Smooth muscle cell (in vitro differentiated cells): ENCODE results near the gene PCBP3. TPM values are rescaled to one million over a fixed set of nuclear protein-coding genes. Genes with fewer than 3 reads are reported as not detected.

ENCODE experiments used
- DNase-seq: peaks from one replicate; lab custom pipeline; 2025; ENCODE audit not compliant: unreplicated experiment; lab: John Stamatoyannopoulos, UW
- H2AFZ ChIP-seq: fragments of 200-600 bp; sonication (generic); 2 replicates; pipeline ENCODE4 v1.6.0; 2016; ENCODE audit warnings: antibody characterized with exemption, low read depth, mild to moderate bottlenecking
- H3F3A ChIP-seq: fragments of 200-600 bp; sonication (generic); 2 replicates; pipeline ENCODE4 v1.6.0; 2017; ENCODE audit warnings: antibody characterized with exemption, low read depth
- H3K27ac ChIP-seq: fragments of 200-600 bp; sonication (generic); 2 replicates; pipeline ENCODE4 v1.5.1; 2016; ENCODE audit warnings: low read depth, mild to moderate bottlenecking
- H3K27me3 ChIP-seq: fragments of 200-600 bp; sonication (generic); 2 replicates; pipeline ENCODE4 v1.6.1; 2016; ENCODE audit warnings: low read depth, mild to moderate bottlenecking
- H3K36me3 ChIP-seq: fragments of 200-600 bp; sonication (generic); 2 replicates; pipeline ENCODE4 v1.5.1; 2016; ENCODE audit warnings: low read depth
- H3K4me1 ChIP-seq: fragments of 200-600 bp; sonication (generic); 2 replicates; pipeline ENCODE4 v1.5.1; 2016; ENCODE audit warnings: low read depth
- H3K4me2 ChIP-seq: fragments of 200-600 bp; sonication (generic); 2 replicates; pipeline ENCODE4 v1.6.0; 2016; ENCODE audit warnings: mild to moderate bottlenecking
- H3K4me3 ChIP-seq: fragments of 200-600 bp; sonication (generic); 2 replicates; pipeline ENCODE4 v1.5.1; 2016; ENCODE audit warnings: mild to moderate bottlenecking
- H3K79me2 ChIP-seq: fragments of 200-600 bp; sonication (generic); 2 replicates; pipeline ENCODE4 v1.6.0; 2016; ENCODE audit warnings: low read depth, mild to moderate bottlenecking
- H3K9ac ChIP-seq: fragments of 200-600 bp; sonication (generic); 2 replicates; pipeline ENCODE4 v1.6.0; 2016; ENCODE audit warnings: low read depth
- H3K9me3 ChIP-seq: fragments of 200-600 bp; sonication (generic); replicated peaks from 2 replicates; pipeline ENCODE4 v1.5.1; 2016; ENCODE audit warnings: low read depth
- H4K20me1 ChIP-seq: fragments of 200-600 bp; sonication (generic); 2 replicates; pipeline ENCODE4 v1.6.0; 2016; ENCODE audit warnings: low read depth
- WGBS: methylation state at CpG from one replicate; pipeline ENCODE4 v1.1.7; 2016; ENCODE audit warnings: low lambda C conversion rate; 5-methylcytosine and 5-hydroxymethylcytosine counted together
- polyA plus RNA-seq: library from polyadenylated mRNA; unstranded; fragments of >200 nt; fragmentation: Nextera tagmentation; extraction: Ambion mirVana; gene quantifications from 2 replicates; pipeline ENCODE4 v1.2.1, GENCODE V29; 2016
- total RNA-seq: library from RNA; depleted of rRNA; stranded (reverse); fragments of >200 nt; gene quantifications from 2 replicates; pipeline ENCODE4 v1.2.3, GENCODE V29; 2014
- TF ChIP-seq, protein P1 (sequence below): fragments of 200-600 bp; sonication (generic); IDR thresholded peaks from 2 replicates; pipeline ENCODE4 v1.5.1; 2017; ENCODE audit warnings: borderline replicate concordance, mild to moderate bottlenecking, antibody characterized with exemption; ENCODE audit not compliant: insufficient read depth, poor library complexity, severe bottlenecking

PCBP3 gene
- total and polyA plus RNA-seq, 2 experiments from 2014 or later: 8.9 to 23.1 TPM

DNA sequence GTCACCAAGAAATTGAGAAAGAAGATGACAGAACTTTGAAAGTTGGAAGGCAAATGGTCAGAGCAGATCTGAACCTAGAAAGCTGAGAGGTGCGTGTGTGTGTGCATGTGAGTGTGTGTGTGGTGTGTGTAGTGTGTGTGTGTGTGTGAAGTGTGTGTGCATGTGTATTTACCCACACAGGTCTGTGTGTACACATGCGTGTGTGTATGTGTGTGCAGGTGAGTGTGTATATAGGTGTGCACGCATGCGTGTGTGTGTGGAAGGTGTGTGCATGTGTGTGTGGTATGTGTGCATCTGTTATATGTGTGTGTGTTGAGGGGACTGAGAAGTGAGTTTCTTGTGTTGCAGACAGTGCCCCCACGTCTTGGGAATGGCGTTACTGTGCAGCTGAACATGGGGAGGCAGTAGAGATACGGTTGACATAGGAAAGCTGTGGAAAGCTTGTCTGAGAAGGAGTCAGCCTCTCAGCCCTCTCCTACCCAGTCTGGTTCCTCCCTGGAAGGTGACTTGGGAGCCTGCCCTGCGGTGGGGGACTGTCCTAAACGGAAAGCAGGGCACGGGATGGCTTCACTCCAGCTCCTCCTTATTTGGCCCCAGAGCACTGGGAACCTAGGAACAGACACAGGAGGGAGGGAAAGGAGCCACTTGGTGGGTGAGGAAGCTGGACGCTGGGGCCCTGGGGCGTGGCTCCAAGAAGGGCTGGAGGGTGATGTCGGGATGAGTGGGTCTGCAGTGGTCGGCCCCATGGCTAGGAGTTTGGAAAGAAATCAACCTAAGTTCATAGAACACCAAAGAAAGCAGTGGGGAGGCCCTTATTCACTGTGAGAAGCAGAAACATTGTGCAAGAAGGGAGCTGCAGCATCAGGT is 97.2 kb downstream of the PCBP3 start:
- H3K36me3 ChIP-seq: no peaks in the 10 kb centered on the region
- 80% methylated on average over 14 of the region's 14 CpGs for WGBS
- H3K9me3 ChIP-seq: no peaks in the 10 kb centered on the region
- no peaks in the 10 kb centered on the region for H3K79me2 ChIP-seq
- H3K4me3 ChIP-seq: no peak overlapping the region
- no peak overlapping the region for H2AFZ ChIP-seq
- H4K20me1 ChIP-seq: peaks cover 4% of the 10 kb centered on the region
- DNase-seq: no peak
- no peaks in the 10 kb centered on the region for H3K27me3 ChIP-seq
- no peaks in the 10 kb centered on the region for H3F3A ChIP-seq
- no peak overlapping the region for H3K9ac ChIP-seq
- TF ChIP-seq, protein P1, sequence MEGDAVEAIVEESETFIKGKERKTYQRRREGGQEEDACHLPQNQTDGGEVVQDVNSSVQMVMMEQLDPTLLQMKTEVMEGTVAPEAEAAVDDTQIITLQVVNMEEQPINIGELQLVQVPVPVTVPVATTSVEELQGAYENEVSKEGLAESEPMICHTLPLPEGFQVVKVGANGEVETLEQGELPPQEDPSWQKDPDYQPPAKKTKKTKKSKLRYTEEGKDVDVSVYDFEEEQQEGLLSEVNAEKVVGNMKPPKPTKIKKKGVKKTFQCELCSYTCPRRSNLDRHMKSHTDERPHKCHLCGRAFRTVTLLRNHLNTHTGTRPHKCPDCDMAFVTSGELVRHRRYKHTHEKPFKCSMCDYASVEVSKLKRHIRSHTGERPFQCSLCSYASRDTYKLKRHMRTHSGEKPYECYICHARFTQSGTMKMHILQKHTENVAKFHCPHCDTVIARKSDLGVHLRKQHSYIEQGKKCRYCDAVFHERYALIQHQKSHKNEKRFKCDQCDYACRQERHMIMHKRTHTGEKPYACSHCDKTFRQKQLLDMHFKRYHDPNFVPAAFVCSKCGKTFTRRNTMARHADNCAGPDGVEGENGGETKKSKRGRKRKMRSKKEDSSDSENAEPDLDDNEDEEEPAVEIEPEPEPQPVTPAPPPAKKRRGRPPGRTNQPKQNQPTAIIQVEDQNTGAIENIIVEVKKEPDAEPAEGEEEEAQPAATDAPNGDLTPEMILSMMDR: no peak
- H3K4me2 ChIP-seq: no peak overlapping the region
- H3K27ac ChIP-seq: no peak overlapping the region
- H3K4me1 ChIP-seq: no peaks in the 10 kb centered on the region

DNA sequence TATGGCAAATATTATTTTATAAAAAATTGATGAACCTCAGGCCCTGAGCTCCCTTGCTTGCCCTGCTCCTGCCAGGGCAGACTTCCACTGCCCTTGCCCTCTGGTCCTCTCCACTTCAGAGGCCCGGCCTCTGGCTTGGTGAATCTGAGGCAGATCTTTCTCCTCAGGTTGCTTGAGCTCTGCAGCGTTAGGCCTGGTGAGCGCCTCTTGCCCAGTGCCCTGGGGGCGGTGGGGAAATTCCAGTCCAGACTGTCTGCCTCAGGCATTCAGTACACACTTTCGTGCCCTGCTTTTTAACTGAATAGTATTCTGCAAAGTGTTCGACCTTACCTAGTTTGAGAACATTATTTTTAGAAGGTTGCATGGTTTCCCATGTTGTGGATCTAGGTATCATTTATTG is 98.2 kb downstream of the PCBP3 start:
- no peak overlapping the region for H3K4me3 ChIP-seq
- 60% methylated on average over 6 of the region's 6 CpGs for whole genome bisulfite sequencing
- H3K36me3 ChIP-seq: no peaks in the 10 kb centered on the region
- TF ChIP-seq, protein P1: no peak
- H3K9me3 ChIP-seq: no peaks in the 10 kb centered on the region
- no peak overlapping the region for H3K4me2 ChIP-seq
- no peak overlapping the region for H3K27ac ChIP-seq
- H3F3A ChIP-seq: no peaks in the 10 kb centered on the region
- peaks cover 4% of the 10 kb centered on the region for H4K20me1 ChIP-seq
- no peaks in the 10 kb centered on the region for H3K79me2 ChIP-seq
- no peak overlapping the region for H3K9ac ChIP-seq
- no peaks in the 10 kb centered on the region for H3K4me1 ChIP-seq
- no peaks in the 10 kb centered on the region for H3K27me3 ChIP-seq
- H2AFZ ChIP-seq: no peak overlapping the region
- no peak for DNase-seq

DNA sequence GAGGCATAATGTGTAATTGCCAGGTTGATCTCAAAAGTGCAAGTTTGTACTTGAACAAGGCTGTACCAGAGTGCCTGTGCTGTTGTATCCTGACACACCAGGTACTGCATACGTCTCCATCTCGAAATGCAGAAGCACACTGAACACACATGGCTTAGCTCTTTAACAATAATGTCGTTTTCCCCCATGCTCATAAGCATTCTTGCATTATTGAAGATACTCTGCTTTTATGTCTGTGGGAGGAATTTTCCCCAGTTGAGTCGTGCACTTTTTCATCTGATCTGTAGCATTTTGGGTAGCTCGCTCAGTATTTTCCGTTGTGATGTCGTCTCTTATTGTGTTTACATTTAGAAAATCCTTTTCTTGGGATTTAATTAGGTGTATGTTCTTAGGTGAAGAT is 98.7 kb downstream of the PCBP3 start:
- H3K27ac ChIP-seq: no peak overlapping the region
- H3K36me3 ChIP-seq: no peaks in the 10 kb centered on the region
- H3F3A ChIP-seq: no peaks in the 10 kb centered on the region
- H3K27me3 ChIP-seq: no peaks in the 10 kb centered on the region
- WGBS: 77% methylated on average over 7 of the region's 7 CpGs
- H4K20me1 ChIP-seq: peaks cover 4% of the 10 kb centered on the region
- no peak overlapping the region for H2AFZ ChIP-seq
- no peak overlapping the region for H3K4me3 ChIP-seq
- no peaks in the 10 kb centered on the region for H3K9me3 ChIP-seq
- H3K9ac ChIP-seq: no peak overlapping the region
- TF ChIP-seq, protein P1: no peak
- no peaks in the 10 kb centered on the region for H3K79me2 ChIP-seq
- no peak overlapping the region for H3K4me2 ChIP-seq
- DNase-seq: no peak
- no peaks in the 10 kb centered on the region for H3K4me1 ChIP-seq

DNA sequence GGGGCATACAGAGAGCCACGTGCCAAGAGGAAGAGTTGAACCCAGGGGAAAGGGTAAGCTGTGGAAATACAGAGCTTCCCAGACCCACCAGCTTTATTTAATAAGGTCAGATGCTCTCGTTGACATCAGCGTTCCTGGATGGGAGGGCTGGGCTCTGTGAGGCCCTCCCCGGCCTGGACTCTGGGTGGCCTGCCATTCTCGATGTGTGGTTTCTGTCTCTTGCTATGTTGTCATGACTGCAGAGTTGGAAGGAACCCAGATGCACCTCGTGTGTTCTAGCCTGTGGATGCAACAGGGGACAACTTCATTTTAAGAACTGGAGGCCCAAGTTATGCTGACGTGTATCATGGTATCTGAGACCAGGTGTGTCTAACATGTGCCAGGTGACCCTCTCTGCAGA is 101.7 kb downstream of the PCBP3 start:
- Histone ChIP-seq H4K20me1 (peaks cover 4% of the 10 kb centered on the region), H3K79me2 (no peaks in the 10 kb centered on the region), H2AFZ (no peak overlapping the region), H3K27ac (no peak overlapping the region), H3K4me1 (no peaks in the 10 kb centered on the region), H3K9me3 (no peaks in the 10 kb centered on the region), H3K36me3 (no peaks in the 10 kb centered on the region), H3K4me2 (no peak overlapping the region), H3K4me3 (no peak overlapping the region), H3K9ac (no peak overlapping the region), H3F3A (no peaks in the 10 kb centered on the region), H3K27me3 (no peaks in the 10 kb centered on the region)
- 82% methylated on average over 7 of the region's 7 CpGs for WGBS
- TF ChIP-seq, protein P1: no peak
- DNase-seq: no peak
